GM23338 (cell line): ENCODE data around the gene DLGAP3. TPM values are rescaled to one million over a fixed set of nuclear protein-coding genes. Genes with fewer than 3 reads are reported as not detected.

ENCODE experiments used
- ATAC-seq: fragments of 200-7000 bp; cut with Tn5 transposase; 3 replicates; pipeline ENCODE4 v1.9.1; 2020
- DNase-seq: peaks from one replicate; pipeline ENCODE4 v3.0.0-alpha.2; 2015; ENCODE audit warnings: low spot score
- H2AFZ ChIP-seq: fragments of 200-600 bp; sonication (generic); 2 replicates; pipeline ENCODE4 v1.8.0; 2016; ENCODE audit warnings: antibody characterized with exemption, mild to moderate bottlenecking, moderate library complexity
- H3F3A ChIP-seq: fragments of 200-600 bp; sonication (generic); replicated peaks from 2 replicates; pipeline ENCODE4 v1.8.0; 2017; ENCODE audit warnings: antibody characterized with exemption, mixed run types, low read depth
- H3K27ac ChIP-seq: fragments of 200-600 bp; sonication (generic); 2 replicates; pipeline ENCODE4 v1.6.1; 2016; ENCODE audit warnings: low read depth
- H3K27me3 ChIP-seq: fragments of 200-600 bp; sonication (generic); 2 replicates; pipeline ENCODE4 v1.8.0; 2016; ENCODE audit warnings: mild to moderate bottlenecking, mixed run types, moderate library complexity; ENCODE audit not compliant: insufficient read depth
- H3K36me3 ChIP-seq: fragments of 200-600 bp; sonication (generic); 2 replicates; pipeline ENCODE4 v1.8.0; 2016; ENCODE audit warnings: mild to moderate bottlenecking; ENCODE audit not compliant: insufficient read depth
- H3K4me1 ChIP-seq: fragments of 200-600 bp; sonication (generic); 2 replicates; pipeline ENCODE4 v1.8.0; 2016; ENCODE audit warnings: mild to moderate bottlenecking, moderate library complexity; ENCODE audit not compliant: insufficient read depth
- H3K4me2 ChIP-seq: fragments of 200-600 bp; sonication (generic); 2 replicates; pipeline ENCODE4 v1.7.1; 2017; ENCODE audit warnings: mixed run types
- H3K4me3 ChIP-seq: fragments of 200-600 bp; sonication (generic); 2 replicates; pipeline ENCODE4 v1.6.1; 2016; ENCODE audit warnings: mixed run types
- H3K79me2 ChIP-seq: fragments of 200-600 bp; sonication (generic); replicated peaks from 2 replicates; pipeline ENCODE4 v1.8.0; 2017; ENCODE audit warnings: mild to moderate bottlenecking; ENCODE audit not compliant: insufficient read depth
- H3K9me2 ChIP-seq: fragments of 200-600 bp; sonication (generic); 2 replicates; pipeline ENCODE4 v1.8.0; 2017; ENCODE audit not compliant: insufficient read depth
- H4K20me1 ChIP-seq: fragments of 200-600 bp; sonication (generic); replicated peaks from 2 replicates; pipeline ENCODE4 v1.8.0; 2017; ENCODE audit warnings: mild to moderate bottlenecking; ENCODE audit not compliant: insufficient read depth
- H3K27ac Mint-ChIP-seq: 2 replicates; pipeline ENCODE4 v1.8.0; 2020; ENCODE audit warnings: inconsistent platforms, mild to moderate bottlenecking, moderate library complexity, mixed read lengths
- H3K27me3 Mint-ChIP-seq: 3 replicates; pipeline ENCODE4 v1.8.0; 2022; ENCODE audit warnings: low read depth, mild to moderate bottlenecking, moderate library complexity, mixed read lengths, inconsistent platforms; ENCODE audit not compliant: insufficient read depth, poor library complexity
- H3K36me3 Mint-ChIP-seq: 3 replicates; pipeline ENCODE4 v1.8.0; 2021; ENCODE audit warnings: low read depth, mild to moderate bottlenecking, inconsistent platforms, moderate library complexity, mixed read lengths
- H3K4me1 Mint-ChIP-seq: 3 replicates; pipeline ENCODE4 v1.8.0; 2020; ENCODE audit warnings: mild to moderate bottlenecking, inconsistent platforms, mixed read lengths
- H3K4me3 Mint-ChIP-seq: 3 replicates; pipeline ENCODE4 v1.8.0; 2021; ENCODE audit warnings: moderate library complexity, mild to moderate bottlenecking, inconsistent platforms, mixed read lengths
- H3K9me3 Mint-ChIP-seq: 3 replicates; pipeline ENCODE4 v1.8.0; 2020; ENCODE audit warnings: moderate library complexity, mild to moderate bottlenecking, inconsistent platforms, mixed read lengths
- CREB1 ChIP-seq: fragments of 250-450 bp; sonication (Bioruptor Pico); IDR thresholded peaks from 2 replicates; pipeline ENCODE4 v1.5.0; 2020; ENCODE audit warnings: low read depth, mild to moderate bottlenecking, moderate library complexity
- EZH2phosphoT487 ChIP-seq: fragments of 200-600 bp; sonication (generic); IDR thresholded peaks from one replicate; pipeline ENCODE4 v1.8.1; 2018; ENCODE audit warnings: antibody characterized with exemption; ENCODE audit not compliant: unreplicated experiment
- JUNB ChIP-seq: IDR thresholded peaks from one replicate; pipeline ENCODE4 v1.6.1; 2016; ENCODE audit warnings: antibody characterized with exemption; ENCODE audit not compliant: unreplicated experiment
- NANOG ChIP-seq: IDR thresholded peaks from 2 replicates; pipeline ENCODE4 v1.6.1; 2016; ENCODE audit warnings: antibody characterized with exemption, borderline replicate concordance
- STAT1 ChIP-seq: IDR thresholded peaks from one replicate; pipeline ENCODE4 v1.6.1; 2016; ENCODE audit warnings: antibody characterized with exemption; ENCODE audit not compliant: unreplicated experiment
- ZNF114 ChIP-seq: fragments of 250-450 bp; sonication (Bioruptor Pico); IDR thresholded peaks from 2 replicates; pipeline ENCODE4 v1.5.0; 2020; ENCODE audit warnings: mild to moderate bottlenecking, moderate library complexity
- ZNF331 ChIP-seq: fragments of 250-450 bp; sonication (Bioruptor Pico); IDR thresholded peaks from 2 replicates; pipeline ENCODE4 v1.5.0; 2020; ENCODE audit warnings: low read depth, mild to moderate bottlenecking, moderate library complexity
- polyA plus RNA-seq: library from polyadenylated mRNA; unstranded; fragments of >200 nt; fragmentation: Nextera tagmentation; extraction: Ambion mirVana; gene quantifications from 2 replicates; pipeline ENCODE4 v1.2.1, GENCODE V29; 2016
- total RNA-seq: library from RNA; depleted of rRNA; stranded (reverse); fragments of >200 nt; shearing (Covaris generic); gene quantifications from 2 replicates; pipeline ENCODE4 v1.2.3, GENCODE V29; 2014
- TF ChIP-seq, protein P1 (sequence below), 2 experiments: fragments of 200-600 bp in 1 of 2; sonication (generic) in 1 of 2; conservative IDR thresholded peaks; 2 replicates each; pipeline versions ENCODE4 v1.5.1 to v1.6.1; 2016 to 2017; ENCODE audit warnings: antibody characterized with exemption in 2 of 2, low read depth in 2 of 2, mild to moderate bottlenecking in 2 of 2, moderate library complexity in 1 of 2
- TF ChIP-seq, protein P2 (sequence below): IDR thresholded peaks from 2 replicates; pipeline ENCODE4 v1.6.1; 2016; ENCODE audit warnings: antibody characterized with exemption
- TF ChIP-seq, protein P3 (sequence below): fragments of 250-450 bp; sonication (Bioruptor Pico); IDR thresholded peaks from 2 replicates; pipeline ENCODE4 v1.5.0; 2020; ENCODE audit warnings: mild to moderate bottlenecking, moderate library complexity

DLGAP3 gene
- total and polyA plus RNA-seq, 2 experiments from 2014 or later: 7.1 to 13.7 TPM

DNA sequence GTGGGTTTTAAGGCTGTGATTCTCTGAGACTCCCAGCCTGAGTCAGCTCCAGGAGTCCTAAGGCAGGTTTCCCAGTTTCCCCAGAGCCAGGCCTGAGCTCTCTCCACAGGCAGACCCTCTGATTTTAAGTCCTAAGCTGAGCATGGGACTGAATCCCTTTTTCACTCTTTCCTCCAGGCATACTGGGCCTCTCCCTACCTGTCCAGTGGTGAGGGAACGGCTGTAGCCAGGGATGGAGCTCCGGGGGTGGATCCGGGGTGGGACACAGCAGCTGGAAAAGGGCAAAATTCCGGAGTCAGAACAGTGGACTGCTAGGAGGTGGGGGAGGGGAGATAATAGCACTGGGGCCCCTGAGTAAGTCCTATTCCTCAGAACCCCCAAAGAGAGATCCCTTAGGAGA lies 30.0 kb downstream of the DLGAP3 start (continued):
- TF ChIP-seq, protein P1, sequence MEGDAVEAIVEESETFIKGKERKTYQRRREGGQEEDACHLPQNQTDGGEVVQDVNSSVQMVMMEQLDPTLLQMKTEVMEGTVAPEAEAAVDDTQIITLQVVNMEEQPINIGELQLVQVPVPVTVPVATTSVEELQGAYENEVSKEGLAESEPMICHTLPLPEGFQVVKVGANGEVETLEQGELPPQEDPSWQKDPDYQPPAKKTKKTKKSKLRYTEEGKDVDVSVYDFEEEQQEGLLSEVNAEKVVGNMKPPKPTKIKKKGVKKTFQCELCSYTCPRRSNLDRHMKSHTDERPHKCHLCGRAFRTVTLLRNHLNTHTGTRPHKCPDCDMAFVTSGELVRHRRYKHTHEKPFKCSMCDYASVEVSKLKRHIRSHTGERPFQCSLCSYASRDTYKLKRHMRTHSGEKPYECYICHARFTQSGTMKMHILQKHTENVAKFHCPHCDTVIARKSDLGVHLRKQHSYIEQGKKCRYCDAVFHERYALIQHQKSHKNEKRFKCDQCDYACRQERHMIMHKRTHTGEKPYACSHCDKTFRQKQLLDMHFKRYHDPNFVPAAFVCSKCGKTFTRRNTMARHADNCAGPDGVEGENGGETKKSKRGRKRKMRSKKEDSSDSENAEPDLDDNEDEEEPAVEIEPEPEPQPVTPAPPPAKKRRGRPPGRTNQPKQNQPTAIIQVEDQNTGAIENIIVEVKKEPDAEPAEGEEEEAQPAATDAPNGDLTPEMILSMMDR (conservative IDR thresholded peaks at IDR 0.05; ENCODE audit: low read depth in 2 of 2): no peak
- no peak for TF ChIP-seq EZH2phosphoT487
- TF ChIP-seq ZNF331 (CRISPR knock-in tag): no peak
- TF ChIP-seq JUNB: no peak
- TF ChIP-seq NANOG: no peak

DNA sequence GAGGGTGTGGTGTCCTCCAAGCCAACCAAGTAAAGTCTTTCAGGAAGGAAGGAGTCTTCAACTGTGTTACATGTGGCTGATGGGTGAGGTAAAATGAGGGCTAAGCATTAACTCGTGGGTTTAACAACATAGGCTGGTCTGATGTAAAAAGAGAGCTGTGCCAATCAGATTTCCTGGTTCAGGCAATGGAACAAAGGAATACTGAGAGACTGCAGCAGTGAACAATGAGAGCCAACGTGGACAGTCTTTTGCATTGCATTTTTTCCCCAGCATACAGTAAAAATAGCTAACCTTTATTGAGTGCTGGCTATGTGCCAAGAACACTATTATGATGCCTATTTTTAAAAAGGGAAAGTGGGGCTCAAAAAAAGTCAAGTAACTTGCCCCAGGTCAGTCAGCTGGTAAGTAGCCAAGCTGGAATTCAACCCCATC lies 31.1 kb downstream of the DLGAP3 start:
- H3K79me2 ChIP-seq: no peaks in the 10 kb centered on the region
- no peak overlapping the region for H3K4me3 ChIP-seq
- ATAC-seq (no peak), DNase-seq (no peak)
- Mint-ChIP-seq H3K27ac (no peak overlapping the region), H3K9me3 (no peaks in the 10 kb centered on the region), H3K4me1 (peaks cover 9% of the 10 kb centered on the region; the same call in 2 of the 3 replicates), H3K36me3 (no peaks in the 10 kb centered on the region; the same call in 2 of the 3 replicates), H3K4me3 (no peak overlapping the region), H3K27me3 (peaks cover 3% of the 10 kb centered on the region)
- H3K4me2 ChIP-seq: no peak overlapping the region
- H3K27ac ChIP-seq: no peak overlapping the region
- no peaks in the 10 kb centered on the region for H3K27me3 ChIP-seq
- H3K4me1 ChIP-seq: no peaks in the 10 kb centered on the region
- H3K36me3 ChIP-seq: no peaks in the 10 kb centered on the region
- no peaks in the 10 kb centered on the region for H4K20me1 ChIP-seq
- no peaks in the 10 kb centered on the region for H3K9me2 ChIP-seq
- TF ChIP-seq, protein P2, sequence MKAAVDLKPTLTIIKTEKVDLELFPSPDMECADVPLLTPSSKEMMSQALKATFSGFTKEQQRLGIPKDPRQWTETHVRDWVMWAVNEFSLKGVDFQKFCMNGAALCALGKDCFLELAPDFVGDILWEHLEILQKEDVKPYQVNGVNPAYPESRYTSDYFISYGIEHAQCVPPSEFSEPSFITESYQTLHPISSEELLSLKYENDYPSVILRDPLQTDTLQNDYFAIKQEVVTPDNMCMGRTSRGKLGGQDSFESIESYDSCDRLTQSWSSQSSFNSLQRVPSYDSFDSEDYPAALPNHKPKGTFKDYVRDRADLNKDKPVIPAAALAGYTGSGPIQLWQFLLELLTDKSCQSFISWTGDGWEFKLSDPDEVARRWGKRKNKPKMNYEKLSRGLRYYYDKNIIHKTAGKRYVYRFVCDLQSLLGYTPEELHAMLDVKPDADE: no peak
- TF ChIP-seq CREB1 (CRISPR knock-in tag): no peak
- TF ChIP-seq, protein P3, sequence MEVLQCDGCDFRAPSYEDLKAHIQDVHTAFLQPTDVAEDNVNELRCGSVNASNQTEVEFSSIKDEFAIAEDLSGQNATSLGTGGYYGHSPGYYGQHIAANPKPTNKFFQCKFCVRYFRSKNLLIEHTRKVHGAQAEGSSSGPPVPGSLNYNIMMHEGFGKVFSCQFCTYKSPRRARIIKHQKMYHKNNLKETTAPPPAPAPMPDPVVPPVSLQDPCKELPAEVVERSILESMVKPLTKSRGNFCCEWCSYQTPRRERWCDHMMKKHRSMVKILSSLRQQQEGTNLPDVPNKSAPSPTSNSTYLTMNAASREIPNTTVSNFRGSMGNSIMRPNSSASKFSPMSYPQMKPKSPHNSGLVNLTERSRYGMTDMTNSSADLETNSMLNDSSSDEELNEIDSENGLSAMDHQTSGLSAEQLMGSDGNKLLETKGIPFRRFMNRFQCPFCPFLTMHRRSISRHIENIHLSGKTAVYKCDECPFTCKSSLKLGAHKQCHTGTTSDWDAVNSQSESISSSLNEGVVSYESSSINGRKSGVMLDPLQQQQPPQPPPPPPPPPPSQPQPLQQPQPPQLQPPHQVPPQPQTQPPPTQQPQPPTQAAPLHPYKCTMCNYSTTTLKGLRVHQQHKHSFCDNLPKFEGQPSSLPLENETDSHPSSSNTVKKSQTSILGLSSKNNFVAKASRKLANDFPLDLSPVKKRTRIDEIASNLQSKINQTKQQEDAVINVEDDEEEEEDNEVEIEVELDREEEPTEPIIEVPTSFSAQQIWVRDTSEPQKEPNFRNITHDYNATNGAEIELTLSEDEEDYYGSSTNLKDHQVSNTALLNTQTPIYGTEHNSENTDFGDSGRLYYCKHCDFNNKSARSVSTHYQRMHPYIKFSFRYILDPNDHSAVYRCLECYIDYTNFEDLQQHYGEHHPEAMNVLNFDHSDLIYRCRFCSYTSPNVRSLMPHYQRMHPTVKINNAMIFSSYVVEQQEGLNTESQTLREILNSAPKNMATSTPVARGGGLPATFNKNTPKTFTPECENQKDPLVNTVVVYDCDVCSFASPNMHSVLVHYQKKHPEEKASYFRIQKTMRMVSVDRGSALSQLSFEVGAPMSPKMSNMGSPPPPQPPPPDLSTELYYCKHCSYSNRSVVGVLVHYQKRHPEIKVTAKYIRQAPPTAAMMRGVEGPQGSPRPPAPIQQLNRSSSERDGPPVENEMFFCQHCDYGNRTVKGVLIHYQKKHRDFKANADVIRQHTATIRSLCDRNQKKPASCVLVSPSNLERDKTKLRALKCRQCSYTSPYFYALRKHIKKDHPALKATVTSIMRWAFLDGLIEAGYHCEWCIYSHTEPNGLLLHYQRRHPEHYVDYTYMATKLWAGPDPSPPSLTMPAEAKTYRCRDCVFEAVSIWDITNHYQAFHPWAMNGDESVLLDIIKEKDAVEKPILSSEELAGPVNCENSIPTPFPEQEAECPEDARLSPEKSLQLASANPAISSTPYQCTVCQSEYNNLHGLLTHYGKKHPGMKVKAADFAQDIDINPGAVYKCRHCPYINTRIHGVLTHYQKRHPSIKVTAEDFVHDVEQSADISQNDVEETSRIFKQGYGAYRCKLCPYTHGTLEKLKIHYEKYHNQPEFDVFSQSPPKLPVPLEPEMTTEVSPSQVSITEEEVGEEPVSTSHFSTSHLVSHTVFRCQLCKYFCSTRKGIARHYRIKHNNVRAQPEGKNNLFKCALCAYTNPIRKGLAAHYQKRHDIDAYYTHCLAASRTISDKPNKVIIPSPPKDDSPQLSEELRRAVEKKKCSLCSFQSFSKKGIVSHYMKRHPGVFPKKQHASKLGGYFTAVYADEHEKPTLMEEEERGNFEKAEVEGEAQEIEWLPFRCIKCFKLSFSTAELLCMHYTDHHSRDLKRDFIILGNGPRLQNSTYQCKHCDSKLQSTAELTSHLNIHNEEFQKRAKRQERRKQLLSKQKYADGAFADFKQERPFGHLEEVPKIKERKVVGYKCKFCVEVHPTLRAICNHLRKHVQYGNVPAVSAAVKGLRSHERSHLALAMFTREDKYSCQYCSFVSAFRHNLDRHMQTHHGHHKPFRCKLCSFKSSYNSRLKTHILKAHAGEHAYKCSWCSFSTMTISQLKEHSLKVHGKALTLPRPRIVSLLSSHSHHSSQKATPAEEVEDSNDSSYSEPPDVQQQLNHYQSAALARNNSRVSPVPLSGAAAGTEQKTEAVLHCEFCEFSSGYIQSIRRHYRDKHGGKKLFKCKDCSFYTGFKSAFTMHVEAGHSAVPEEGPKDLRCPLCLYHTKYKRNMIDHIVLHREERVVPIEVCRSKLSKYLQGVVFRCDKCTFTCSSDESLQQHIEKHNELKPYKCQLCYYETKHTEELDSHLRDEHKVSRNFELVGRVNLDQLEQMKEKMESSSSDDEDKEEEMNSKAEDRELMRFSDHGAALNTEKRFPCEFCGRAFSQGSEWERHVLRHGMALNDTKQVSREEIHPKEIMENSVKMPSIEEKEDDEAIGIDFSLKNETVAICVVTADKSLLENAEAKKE: no peak
- TF ChIP-seq STAT1: no peak
- no peak for TF ChIP-seq JUNB
- no peak for TF ChIP-seq ZNF114 (CRISPR knock-in tag)
- H3F3A ChIP-seq: no peaks in the 10 kb centered on the region
- no peak overlapping the region for H2AFZ ChIP-seq
